Measurements from ENCODE around the gene SSU72.
"Not testable (repeated sequence)": the region's sequence is repeated elsewhere in the genome, so short reads cannot be mapped to it uniquely, and the experiment has no call there.

Gene SSU72

DNA sequence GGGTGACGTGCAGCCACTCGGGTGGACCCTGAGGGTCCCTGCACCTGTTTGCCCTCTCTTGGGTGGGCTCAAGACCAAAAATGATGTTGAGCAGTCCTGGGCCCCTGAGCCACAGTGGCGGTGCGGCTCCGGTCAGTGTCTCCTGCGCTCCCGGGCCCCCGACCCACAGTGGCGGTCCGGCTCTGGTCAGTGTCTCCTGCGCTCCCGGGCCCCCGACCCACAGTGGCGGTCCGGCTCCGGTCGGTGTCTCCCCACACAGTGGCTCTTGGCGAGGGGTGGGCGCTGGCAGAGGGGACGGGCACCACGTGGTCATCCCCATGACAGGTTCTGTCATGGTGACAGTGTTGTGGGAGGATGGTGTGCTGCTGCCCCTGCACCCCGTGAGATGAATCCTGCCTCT is 80.4 kb downstream of the SSU72 start:
- DNase-seq = not testable (repeated sequence)
